A673 (cell line): ENCODE data around the gene CIZ1.

Experiments used
- EZH2 ChIP-seq: fragments of 200-600 bp; sonication (generic); IDR thresholded peaks from 2 replicates; pipeline ENCODE4 v1.6.1; 2017; ENCODE audit warnings: borderline replicate concordance, low read depth, mild to moderate bottlenecking, mixed read lengths, antibody characterized with exemption, low read length; ENCODE audit not compliant: poor library complexity, severe bottlenecking
- TF ChIP-seq, protein P1 (sequence below): fragments of 300-800, 200-600 bp; sonication (generic); conservative IDR thresholded peaks from 2 replicates; pipeline ENCODE4 v1.5.1; 2017; ENCODE audit warnings: low read depth, mild to moderate bottlenecking, antibody characterized with exemption, low read length, moderate library complexity, mixed read lengths

DNA sequence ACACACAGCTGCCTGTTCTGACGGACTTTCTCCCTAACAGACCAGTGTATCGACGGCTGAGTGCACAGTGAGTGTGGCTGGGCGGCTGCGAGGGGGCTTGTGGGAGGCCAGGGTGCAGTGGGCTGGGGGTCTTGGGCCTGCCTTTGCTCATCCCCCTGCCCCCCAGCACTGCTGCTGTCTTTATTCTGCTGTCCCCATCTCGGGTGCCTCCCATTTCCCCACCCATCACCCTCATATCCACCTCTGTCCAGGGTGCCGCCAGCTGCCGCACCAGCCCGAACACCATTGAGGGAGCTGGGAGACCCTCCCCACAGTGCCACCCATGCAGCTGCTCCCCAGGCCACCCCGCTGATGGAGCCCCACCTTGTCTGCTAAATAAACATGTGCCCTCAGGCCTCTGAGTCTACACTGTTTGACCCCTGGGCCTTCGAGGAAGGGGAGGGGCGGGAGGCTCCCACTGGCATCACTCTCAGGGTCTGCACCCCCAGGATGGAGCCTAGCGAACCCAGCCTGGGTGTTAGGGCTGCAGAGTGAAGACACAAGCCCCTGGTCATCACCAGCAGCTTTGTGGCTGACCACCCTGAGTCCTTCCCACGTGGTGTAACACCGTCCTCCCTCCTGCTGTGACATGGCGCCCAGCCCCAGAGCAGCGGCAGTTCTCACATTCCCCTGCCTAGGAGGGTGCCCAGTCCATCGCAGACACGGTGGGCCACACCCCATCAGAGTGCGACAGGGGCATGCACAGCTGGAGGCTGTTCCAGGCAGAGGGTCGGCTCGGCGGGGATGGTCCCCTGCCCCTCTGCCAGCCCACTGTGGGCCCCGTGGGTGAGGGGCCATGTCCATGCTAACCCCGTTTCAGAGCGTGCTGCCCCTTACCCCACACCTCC is 38.1 kb downstream of the CIZ1 start:
- TF ChIP-seq, protein P1, sequence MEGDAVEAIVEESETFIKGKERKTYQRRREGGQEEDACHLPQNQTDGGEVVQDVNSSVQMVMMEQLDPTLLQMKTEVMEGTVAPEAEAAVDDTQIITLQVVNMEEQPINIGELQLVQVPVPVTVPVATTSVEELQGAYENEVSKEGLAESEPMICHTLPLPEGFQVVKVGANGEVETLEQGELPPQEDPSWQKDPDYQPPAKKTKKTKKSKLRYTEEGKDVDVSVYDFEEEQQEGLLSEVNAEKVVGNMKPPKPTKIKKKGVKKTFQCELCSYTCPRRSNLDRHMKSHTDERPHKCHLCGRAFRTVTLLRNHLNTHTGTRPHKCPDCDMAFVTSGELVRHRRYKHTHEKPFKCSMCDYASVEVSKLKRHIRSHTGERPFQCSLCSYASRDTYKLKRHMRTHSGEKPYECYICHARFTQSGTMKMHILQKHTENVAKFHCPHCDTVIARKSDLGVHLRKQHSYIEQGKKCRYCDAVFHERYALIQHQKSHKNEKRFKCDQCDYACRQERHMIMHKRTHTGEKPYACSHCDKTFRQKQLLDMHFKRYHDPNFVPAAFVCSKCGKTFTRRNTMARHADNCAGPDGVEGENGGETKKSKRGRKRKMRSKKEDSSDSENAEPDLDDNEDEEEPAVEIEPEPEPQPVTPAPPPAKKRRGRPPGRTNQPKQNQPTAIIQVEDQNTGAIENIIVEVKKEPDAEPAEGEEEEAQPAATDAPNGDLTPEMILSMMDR, result no peak
- no peak for TF ChIP-seq EZH2
